Measurements from ENCODE around the gene COX4I2. TPM values are rescaled to one million over a fixed set of nuclear protein-coding genes. Genes with fewer than 3 reads are reported as not detected.

COX4I2 gene
- total and polyA plus RNA-seq, 2 of the 8 experiments (the other 6 are each of a cell fraction or from before 2014, with no cell fraction given) = 0.26 TPM; not detected in 1

DNA sequence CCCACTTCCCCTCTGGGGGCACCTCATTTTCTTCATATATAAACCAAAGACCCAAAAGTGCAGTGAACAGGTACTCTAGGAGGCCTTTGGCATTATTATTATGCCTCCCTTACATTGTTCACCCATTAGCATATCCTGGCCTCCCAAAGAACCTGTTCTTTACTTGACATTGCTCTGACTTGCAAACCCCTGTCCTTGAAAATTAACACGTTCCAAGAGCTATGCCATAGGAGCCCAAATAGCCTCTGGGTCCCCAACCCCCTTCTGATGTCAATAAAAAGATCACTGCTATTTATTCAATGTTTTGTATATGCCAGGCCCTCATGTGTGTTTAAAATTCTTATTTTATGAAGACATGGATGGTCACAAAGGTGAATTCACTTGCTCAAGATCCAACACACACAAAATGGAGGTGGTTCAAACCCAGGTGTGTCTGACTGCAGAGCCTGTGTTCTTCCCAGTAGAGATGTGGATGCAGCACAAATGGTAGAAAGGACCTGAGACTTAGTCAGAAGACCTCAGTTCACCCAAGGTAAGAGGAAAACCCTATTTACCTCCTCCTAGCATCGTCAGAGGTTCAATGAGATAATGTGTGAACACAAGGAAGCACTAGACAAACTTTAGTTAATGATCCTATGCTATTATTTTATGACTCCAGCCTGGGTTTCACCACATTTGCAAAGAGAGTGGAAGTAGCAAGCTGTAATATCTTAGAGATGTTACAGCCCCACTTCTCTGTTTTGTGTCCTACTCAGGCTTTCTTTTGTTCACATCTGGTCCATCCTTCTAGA, 48.3 kb downstream of the COX4I2 start:
- Histone ChIP-seq H3K79me2 (ENCODE audit: control insufficient read depth in 1 of 2, insufficient read depth in 2 of 2, low read length in 2 of 2) (peaks cover 0 to 39% of the 10 kb centered on the region in 2 experiments; a peak in 2 of 4 replicates), H3K56ac (replicated peaks; ENCODE audit: insufficient read length, low read depth, low read length) (no peak overlapping the region), H2BK5ac (ENCODE audit: low read depth, low read length) (no peak overlapping the region), H3K23me2 (ENCODE audit: low read depth, low read length) (no peaks in the 10 kb centered on the region), H3K9ac (replicated peaks in 1 of 4; ENCODE audit: extremely low read depth in 1 of 4, low read depth in 3 of 4, low read length in 3 of 4) (no peak overlapping the region), H3K27me3 (replicated peaks in 1 of 4; ENCODE audit: control insufficient read depth in 3 of 4, extremely low read depth in 1 of 4, insufficient read depth in 3 of 4, low read length in 3 of 4) (no peaks in the 10 kb centered on the region), H3K9me3 (ENCODE audit: insufficient read depth in 2 of 2, low read depth in 1 of 2, low read length in 1 of 2) (no peaks in the 10 kb centered on the region), H2BK20ac (ENCODE audit: low read length) (no peak overlapping the region), H3K18ac (ENCODE audit: extremely low read depth, low read length) (no peak overlapping the region), H4K5ac (ENCODE audit: insufficient read length, low read depth, low read length) (no peak overlapping the region), H4K8ac (ENCODE audit: extremely low read depth, insufficient read depth, low read length) (no peak overlapping the region), H3K36me3 (ENCODE audit: control insufficient read depth in 2 of 4, insufficient read depth in 4 of 4, low read length in 3 of 4) (peaks cover 0 to 5% (median 0%) of the 10 kb centered on the region in 4 experiments; a peak in 2 of 8 replicates), H2BK12ac (ENCODE audit: low read depth, low read length) (no peak overlapping the region), H3K4me3 (ENCODE audit: extremely low read depth in 1 of 4, insufficient read depth in 2 of 4, low read depth in 3 of 4, low read length in 4 of 4) (no peak overlapping the region), H3K4ac (replicated peaks; ENCODE audit: insufficient read length, low read depth, low read length) (no peak overlapping the region), H2AFZ (ENCODE audit: low read length) (no peak overlapping the region), H3K23ac (ENCODE audit: insufficient read length) (no peak overlapping the region), H2BK15ac (ENCODE audit: low read length) (no peak overlapping the region), H3K4me1 (replicated peaks in 1 of 4; ENCODE audit: control insufficient read depth in 3 of 4, insufficient read depth in 4 of 4, low read length in 3 of 4) (peaks cover 0 to 3% (median 1%) of the 10 kb centered on the region in 4 experiments; a peak in 1 of 7 replicates), H4K91ac (replicated peaks; ENCODE audit: insufficient read length, low read length) (no peak overlapping the region), H3K14ac (ENCODE audit: insufficient read length) (no peak overlapping the region), H3K27ac (ENCODE audit: low read depth, low read length) (no peak overlapping the region), H3K4me2 (ENCODE audit: insufficient read depth in 1 of 2, low read depth in 2 of 2, low read length in 2 of 2) (no peak overlapping the region), H3K79me1 (ENCODE audit: low read depth, low read length) (peaks cover 5% of the 10 kb centered on the region; the same call in 1 of the 2 replicates), H2BK120ac (replicated peaks; ENCODE audit: low read depth, low read length) (no peak overlapping the region), H4K20me1 (replicated peaks in 1 of 2; ENCODE audit: control insufficient read depth in 1 of 2, insufficient read depth in 2 of 2, low read length in 2 of 2) (no peaks in the 10 kb centered on the region), H2AK5ac (ENCODE audit: low read depth, low read length) (no peak overlapping the region)
- no peak for DNase-seq (ENCODE audit: low read depth in 1 of 2, low spot score in 2 of 2)
- POLR2A ChIA-PET (ENCODE audit: partially characterized antibody) = interaction anchor here (1.2 to 2.6 kb wide), 6 partner anchors 14 to 37 kb away, joined by 3 to 7 read pairs (median 4); no protein-coding TSS in a partner anchor
- WGBS, 2 experiments (ENCODE audit: extremely low coverage in 1 of 2, insufficient coverage in 1 of 2, insufficient read length in 1 of 2, insufficient replicate concordance in 2 of 2, low coverage in 1 of 2, low lambda C conversion rate in 2 of 2, missing lambda C conversion rate in 1 of 2) = 88% methylated on average over 2 of the region's 2 CpGs; no CpG with 5 or more reads in 1 of the 2 experiments
- no peak for FAIRE-seq
- CTCF ChIA-PET (ENCODE audit: partially characterized antibody) = interaction anchor here (1.3 to 6.6 kb wide), 4 partner anchors 22 to 52 kb away, joined by 4 to 42 read pairs (median 20); partner anchors contain the start of gene BCL2L1
- TF ChIP-seq POLR2AphosphoS5 (IDR thresholded peaks at IDR 0.05; ENCODE audit: low read depth, low read length) (no peak), BACH1 (IDR thresholded peaks at IDR 0.05; ENCODE audit: low read length) (no peak), RXRA (IDR thresholded peaks at IDR 0.05; ENCODE audit: insufficient read depth, low read depth, low read length) (no peak), CREB1 (IDR thresholded peaks at IDR 0.05) (no peak), HDAC2 (IDR thresholded peaks at IDR 0.05; ENCODE audit: borderline replicate concordance in 1 of 2, low read depth in 2 of 2, low read length in 2 of 2) (no peak), NANOG (IDR thresholded peaks at IDR 0.05; ENCODE audit: insufficient read depth, low read depth, low read length, poor library complexity, severe bottlenecking) (no peak), MAFK (IDR thresholded peaks at IDR 0.05; ENCODE audit: low read depth, low read length) (no peak), RNF2 (IDR thresholded peaks at IDR 0.05; ENCODE audit: borderline replicate concordance, low read depth, low read length, missing control alignments, poor library complexity, severe bottlenecking) (no peak), BRCA1 (IDR thresholded peaks at IDR 0.05; ENCODE audit: low read depth, low read length) (no peak)
- TF ChIP-seq, protein P1, sequence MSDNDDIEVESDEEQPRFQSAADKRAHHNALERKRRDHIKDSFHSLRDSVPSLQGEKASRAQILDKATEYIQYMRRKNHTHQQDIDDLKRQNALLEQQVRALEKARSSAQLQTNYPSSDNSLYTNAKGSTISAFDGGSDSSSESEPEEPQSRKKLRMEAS (IDR thresholded peaks at IDR 0.05) = no peak

Measured in H1 (cell line).